Glutamatergic neuron (in vitro differentiated cells): ENCODE measurements around the gene PKD1L1. TPM values are rescaled to one million over a fixed set of nuclear protein-coding genes. Genes with fewer than 3 reads are reported as not detected.

Experiments used
- DNase-seq: peaks from one replicate; pipeline ENCODE4 v3.0.0; 2022
- H3K27ac Mint-ChIP-seq: one replicate; pipeline ENCODE4 v1.8.0; 2020; ENCODE audit warnings: mild to moderate bottlenecking, mixed read lengths, inconsistent platforms; ENCODE audit not compliant: unreplicated experiment
- H3K27me3 Mint-ChIP-seq: one replicate; pipeline ENCODE4 v1.8.0; 2020; ENCODE audit warnings: mild to moderate bottlenecking, moderate library complexity, mixed read lengths, inconsistent platforms; ENCODE audit not compliant: unreplicated experiment
- H3K36me3 Mint-ChIP-seq: one replicate; pipeline ENCODE4 v1.8.0; 2020; ENCODE audit warnings: mild to moderate bottlenecking, mixed read lengths, inconsistent platforms; ENCODE audit not compliant: unreplicated experiment
- H3K4me1 Mint-ChIP-seq: one replicate; pipeline ENCODE4 v1.8.0; 2020; ENCODE audit warnings: mild to moderate bottlenecking, low read depth, mixed read lengths, inconsistent platforms; ENCODE audit not compliant: unreplicated experiment
- H3K4me3 Mint-ChIP-seq: one replicate; pipeline ENCODE4 v1.8.0; 2020; ENCODE audit warnings: mild to moderate bottlenecking, mixed read lengths, inconsistent platforms; ENCODE audit not compliant: unreplicated experiment
- H3K9me3 Mint-ChIP-seq: one replicate; pipeline ENCODE4 v1.8.0; 2020; ENCODE audit warnings: mild to moderate bottlenecking, moderate library complexity, mixed read lengths, inconsistent platforms; ENCODE audit not compliant: unreplicated experiment
- CTCF ChIP-seq: fragments of 200-600 bp; sonication (generic); IDR thresholded peaks from one replicate; pipeline ENCODE4 v1.5.0; 2021; ENCODE audit not compliant: partially characterized antibody, unreplicated experiment
- total RNA-seq: library from RNA; stranded (reverse); fragmentation: NEBNext Ultra II Directional; extraction: Animal tissue kit (Norgen Biotek cat#: 25700); gene quantifications from one replicate; pipeline ENCODE4 v1.2.1, GENCODE V29; 2021; ENCODE audit not compliant: unreplicated experiment

PKD1L1 gene
- total RNA-seq, 1 donor from 2014 or later, result 0.17 TPM

DNA sequence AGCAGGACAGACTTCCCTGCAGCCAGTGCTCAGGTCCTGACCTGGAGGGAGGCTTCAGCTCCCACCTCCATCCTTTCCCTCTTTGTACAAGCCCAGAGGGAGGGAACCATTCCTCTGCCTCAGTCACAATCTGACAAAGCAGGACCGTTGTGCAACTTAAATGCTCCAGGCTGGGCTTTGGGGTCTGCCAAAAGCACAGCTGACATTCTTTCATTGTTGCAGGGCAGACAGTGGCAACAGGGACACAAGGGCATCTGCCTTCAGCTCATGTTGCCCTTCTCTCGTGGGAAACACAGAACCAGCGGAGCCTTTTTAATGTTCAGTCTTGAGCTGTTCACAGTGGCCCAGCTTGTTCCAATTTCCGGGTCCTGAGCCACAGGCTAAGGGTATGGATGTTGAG is 210.7 kb downstream of the PKD1L1 start:
- peaks cover 1% of the 10 kb centered on the region for H3K27me3 Mint-ChIP-seq
- no peaks in the 10 kb centered on the region for H3K36me3 Mint-ChIP-seq
- no peak overlapping the region for H3K4me3 Mint-ChIP-seq
- TF ChIP-seq CTCF, result no peak
- H3K9me3 Mint-ChIP-seq, result peaks cover 3% of the 10 kb centered on the region
- no peak overlapping the region for H3K27ac Mint-ChIP-seq
- H3K4me1 Mint-ChIP-seq, result peaks cover 5% of the 10 kb centered on the region
- no peak for DNase-seq

GRCh38 chr7:47735431-47736345 is 212.6 kb downstream of the PKD1L1 start:
- peaks cover 3% of the 10 kb centered on the region for H3K9me3 Mint-ChIP-seq
- H3K4me3 Mint-ChIP-seq, result no peak overlapping the region
- peaks cover 4% of the 10 kb centered on the region for H3K4me1 Mint-ChIP-seq
- peaks cover 1% of the 10 kb centered on the region for H3K27me3 Mint-ChIP-seq
- H3K36me3 Mint-ChIP-seq, result no peaks in the 10 kb centered on the region
- no peak overlapping the region for H3K27ac Mint-ChIP-seq
- no peak for DNase-seq
- TF ChIP-seq CTCF, result no peak

DNA sequence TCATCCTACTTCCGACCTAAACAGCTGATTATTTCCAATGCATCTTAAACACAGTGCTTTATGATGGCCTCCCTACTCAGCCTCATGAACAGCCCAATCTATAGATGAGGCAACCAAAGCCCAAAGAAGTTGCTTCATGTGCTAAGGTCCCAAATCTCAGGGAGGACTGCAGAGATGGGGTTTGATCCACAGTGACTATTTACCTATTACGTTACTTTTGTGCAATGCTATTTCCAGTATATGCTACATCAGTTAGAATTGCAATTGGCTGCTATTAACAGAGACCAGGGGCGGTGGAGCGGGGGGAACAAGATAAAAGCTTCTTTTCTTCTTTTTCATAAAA is 213.3 kb downstream of the PKD1L1 start:
- H3K4me1 Mint-ChIP-seq, result peaks cover 4% of the 10 kb centered on the region
- no peak for DNase-seq
- peaks cover 2% of the 10 kb centered on the region for H3K9me3 Mint-ChIP-seq

DNA sequence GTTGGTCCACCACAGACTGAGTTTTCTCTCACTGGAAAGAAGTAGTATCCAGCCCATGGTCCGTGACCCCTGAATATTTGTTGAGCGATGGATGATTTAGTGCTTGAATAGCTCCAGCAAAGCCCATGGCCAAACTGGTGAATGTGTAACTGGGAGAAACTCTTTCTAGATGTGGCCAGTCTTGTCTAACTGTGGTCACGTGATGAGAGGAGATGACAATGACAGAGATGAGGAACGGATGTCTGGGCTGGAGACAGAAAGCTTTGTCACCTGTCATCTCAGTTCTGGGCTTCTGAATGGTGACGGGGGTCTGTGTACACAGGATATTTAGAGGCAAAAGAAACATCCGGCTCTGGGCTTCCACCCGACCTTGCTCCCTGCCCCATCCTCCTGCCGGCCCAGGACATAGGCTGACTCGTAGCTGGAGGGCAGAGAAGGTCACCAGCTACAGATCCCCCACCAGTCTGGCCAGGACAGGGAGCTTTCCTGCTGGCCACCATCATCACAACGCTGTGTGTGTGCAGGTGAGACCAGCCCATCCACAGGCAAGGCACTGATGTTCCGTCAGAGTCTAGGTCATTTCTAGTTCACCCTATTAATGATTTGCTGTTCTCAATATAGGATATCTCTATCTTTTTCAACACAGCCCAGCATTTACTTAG is 213.8 kb downstream of the PKD1L1 start:
- Mint-ChIP-seq H3K9me3 (no peaks in the 10 kb centered on the region), H3K4me1 (peaks cover 4% of the 10 kb centered on the region), H3K36me3 (no peaks in the 10 kb centered on the region), H3K27me3 (peaks cover 1% of the 10 kb centered on the region), H3K27ac (no peak overlapping the region), H3K4me3 (no peak overlapping the region)
- no peak for TF ChIP-seq CTCF
- no peak for DNase-seq

More for the DNA sequence above, 213.3 kb downstream of the PKD1L1 start:
- Mint-ChIP-seq H3K4me3 (no peak overlapping the region), H3K36me3 (no peaks in the 10 kb centered on the region), H3K27ac (no peak overlapping the region), H3K27me3 (peaks cover 1% of the 10 kb centered on the region)
- no peak for TF ChIP-seq CTCF

GRCh38 chr7:47730142-47730541 is 218.1 kb downstream of the PKD1L1 start:
- no peak for DNase-seq
- Mint-ChIP-seq H3K4me3 (no peak overlapping the region), H3K27ac (no peak overlapping the region), H3K4me1 (no peaks in the 10 kb centered on the region), H3K36me3 (no peaks in the 10 kb centered on the region), H3K27me3 (no peaks in the 10 kb centered on the region), H3K9me3 (no peaks in the 10 kb centered on the region)
- no peak for TF ChIP-seq CTCF
